Adipocyte (in vitro differentiated cells): Measurements from ENCODE around the gene NDUFS8.
A peak's percentile ranks its signal among the peaks of the same experiment; 100 is the strongest.
"Not testable (repeated sequence)": the region's sequence is repeated elsewhere in the genome, so short reads cannot be mapped to it uniquely, and the experiment has no call there.

Source experiments
- DNase-seq: peaks from one replicate; pipeline ENCODE4 v3.0.0-alpha.2; 2015; ENCODE audit warnings: low read depth
- H3K27me3 ChIP-seq: replicated peaks from 2 replicates; pipeline ENCODE4 v1.7.0; 2013; ENCODE audit warnings: mild to moderate bottlenecking, low read length, moderate library complexity; ENCODE audit not compliant: control insufficient read depth, insufficient read depth
- H3K36me3 ChIP-seq: 2 replicates; pipeline ENCODE4 v1.7.0; 2013; ENCODE audit warnings: low read length, mild to moderate bottlenecking, moderate library complexity; ENCODE audit not compliant: control insufficient read depth, insufficient read depth, severe bottlenecking
- H3K4me1 ChIP-seq: 2 replicates; pipeline ENCODE4 v1.7.0; 2013; ENCODE audit warnings: mild to moderate bottlenecking, low read length, moderate library complexity; ENCODE audit not compliant: control insufficient read depth, insufficient read depth
- H3K4me3 ChIP-seq: 2 replicates; pipeline ENCODE4 v1.7.0; 2013; ENCODE audit warnings: mild to moderate bottlenecking, low read length, moderate library complexity
- H3K9ac ChIP-seq: 2 replicates; pipeline ENCODE4 v1.7.0; 2013; ENCODE audit warnings: mild to moderate bottlenecking, low read length, moderate library complexity
- H3K9me3 ChIP-seq: 2 replicates; pipeline ENCODE4 v1.7.0; 2013; ENCODE audit warnings: mild to moderate bottlenecking, low read length, moderate library complexity; ENCODE audit not compliant: control insufficient read depth

Gene NDUFS8

GRCh38 chr11:68030318-68031143, at the start of gene NDUFS8:
Gene NDUFS8, plus strand, starts transcription at chr11:68030681. Its CDS starts 1,471 bp downstream, at chr11:68032152.
- no peaks in the 10 kb centered on the region for H3K27me3 ChIP-seq
- H3K4me3 ChIP-seq = peak within 1 kb of the TSS; percentile 98
- H3K4me1 ChIP-seq = peaks cover 53% of the 10 kb centered on the region
- peak; percentile 99 for DNase-seq
- peak within 1 kb of the TSS; percentile 99 for H3K9ac ChIP-seq
- peaks cover 3% of the 10 kb centered on the region for H3K36me3 ChIP-seq
- no peaks in the 10 kb centered on the region for H3K9me3 ChIP-seq

- H3K4me1 ChIP-seq, H3K9me3 ChIP-seq, H3K27me3 ChIP-seq, H3K36me3 ChIP-seq, H3K9ac ChIP-seq, H3K4me3 ChIP-seq, DNase-seq: not testable (repeated sequence)
Observed at GRCh38 chr11:67981226-67981625, 49.3 kb upstream of the NDUFS8 start.

- not testable (repeated sequence) for DNase-seq, H3K9ac ChIP-seq, H3K27me3 ChIP-seq, H3K9me3 ChIP-seq, H3K4me3 ChIP-seq, H3K4me1 ChIP-seq, H3K36me3 ChIP-seq
Observed at GRCh38 chr11:67982255-67982857, 48.1 kb upstream of the NDUFS8 start.

- no peaks in the 10 kb centered on the region for H3K36me3 ChIP-seq
- no peaks in the 10 kb centered on the region for H3K9me3 ChIP-seq
- H3K27me3 ChIP-seq = no peaks in the 10 kb centered on the region
- no peak overlapping the region for H3K4me3 ChIP-seq
- no peaks in the 10 kb centered on the region for H3K4me1 ChIP-seq
- no peak for DNase-seq
- H3K9ac ChIP-seq = no peak overlapping the region
Observed at GRCh38 chr11:67983951-67984350, 46.5 kb upstream of the NDUFS8 start.

- H3K4me3 ChIP-seq, H3K27me3 ChIP-seq, H3K36me3 ChIP-seq, H3K4me1 ChIP-seq, DNase-seq, H3K9me3 ChIP-seq, H3K9ac ChIP-seq: not testable (repeated sequence)
Observed at GRCh38 chr11:67985302-67985701, 45.2 kb upstream of the NDUFS8 start.

GRCh38 chr11:67990546-67991346, 39.7 kb upstream of the NDUFS8 start:
- not testable (repeated sequence) for H3K4me1 ChIP-seq, H3K27me3 ChIP-seq, DNase-seq, H3K36me3 ChIP-seq, H3K9ac ChIP-seq, H3K9me3 ChIP-seq, H3K4me3 ChIP-seq

- not testable (repeated sequence) for H3K4me3 ChIP-seq, H3K9me3 ChIP-seq, DNase-seq, H3K9ac ChIP-seq, H3K27me3 ChIP-seq, H3K4me1 ChIP-seq, H3K36me3 ChIP-seq
Observed at GRCh38 chr11:67991347-67992121, 38.9 kb upstream of the NDUFS8 start.

GRCh38 chr11:67993821-67994220, 36.7 kb upstream of the NDUFS8 start:
- H3K9ac ChIP-seq, DNase-seq, H3K27me3 ChIP-seq, H3K36me3 ChIP-seq, H3K4me3 ChIP-seq, H3K4me1 ChIP-seq, H3K9me3 ChIP-seq: not testable (repeated sequence)

- not testable (repeated sequence) for H3K4me1 ChIP-seq, H3K9me3 ChIP-seq, H3K4me3 ChIP-seq, H3K36me3 ChIP-seq, H3K27me3 ChIP-seq, H3K9ac ChIP-seq, DNase-seq
Observed at GRCh38 chr11:67994387-67994786, 36.1 kb upstream of the NDUFS8 start.

- H3K9ac ChIP-seq, H3K9me3 ChIP-seq, H3K4me1 ChIP-seq, H3K4me3 ChIP-seq, H3K27me3 ChIP-seq, DNase-seq, H3K36me3 ChIP-seq: not testable (repeated sequence)
Observed at GRCh38 chr11:67995129-67995528, 35.4 kb upstream of the NDUFS8 start.

GRCh38 chr11:67995579-67995978, 34.9 kb upstream of the NDUFS8 start:
- not testable (repeated sequence) for H3K27me3 ChIP-seq, H3K9me3 ChIP-seq, DNase-seq, H3K4me3 ChIP-seq, H3K9ac ChIP-seq, H3K4me1 ChIP-seq, H3K36me3 ChIP-seq
